Stimulated activated CD4-positive, alpha-beta T cell treated with anti-CD3 and anti-CD28 coated beads, Interleukin-2, amount 100 ng/mL, for 4 hours (primary cell): ENCODE results near the gene TMEM132E.
"Not testable (repeated sequence)": the region's sequence is repeated elsewhere in the genome, so short reads cannot be mapped to it uniquely, and the experiment has no call there.

ENCODE experiments used
- DNase-seq: peaks from one replicate; pipeline ENCODE4 v3.0.0-alpha.2; 2020; ENCODE audit warnings: low read depth

The TMEM132E gene, protein sequence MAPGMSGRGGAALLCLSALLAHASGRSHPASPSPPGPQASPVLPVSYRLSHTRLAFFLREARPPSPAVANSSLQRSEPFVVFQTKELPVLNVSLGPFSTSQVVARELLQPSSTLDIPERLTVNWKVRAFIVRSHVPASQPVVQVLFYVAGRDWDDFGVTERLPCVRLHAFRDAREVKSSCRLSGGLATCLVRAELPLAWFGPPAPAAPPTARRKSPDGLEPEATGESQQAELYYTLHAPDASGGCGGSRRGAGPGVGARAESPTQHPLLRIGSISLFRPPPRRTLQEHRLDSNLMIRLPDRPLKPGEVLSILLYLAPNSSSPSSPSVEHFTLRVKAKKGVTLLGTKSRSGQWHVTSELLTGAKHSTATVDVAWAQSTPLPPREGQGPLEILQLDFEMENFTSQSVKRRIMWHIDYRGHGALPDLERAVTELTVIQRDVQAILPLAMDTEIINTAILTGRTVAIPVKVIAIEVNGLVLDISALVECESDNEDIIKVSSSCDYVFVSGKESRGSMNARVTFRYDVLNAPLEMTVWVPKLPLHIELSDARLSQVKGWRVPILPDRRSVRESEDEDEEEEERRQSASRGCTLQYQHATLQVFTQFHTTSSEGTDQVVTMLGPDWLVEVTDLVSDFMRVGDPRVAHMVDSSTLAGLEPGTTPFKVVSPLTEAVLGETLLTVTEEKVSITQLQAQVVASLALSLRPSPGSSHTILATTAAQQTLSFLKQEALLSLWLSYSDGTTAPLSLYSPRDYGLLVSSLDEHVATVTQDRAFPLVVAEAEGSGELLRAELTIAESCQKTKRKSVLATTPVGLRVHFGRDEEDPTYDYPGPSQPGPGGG (N-terminal part only)

DNA sequence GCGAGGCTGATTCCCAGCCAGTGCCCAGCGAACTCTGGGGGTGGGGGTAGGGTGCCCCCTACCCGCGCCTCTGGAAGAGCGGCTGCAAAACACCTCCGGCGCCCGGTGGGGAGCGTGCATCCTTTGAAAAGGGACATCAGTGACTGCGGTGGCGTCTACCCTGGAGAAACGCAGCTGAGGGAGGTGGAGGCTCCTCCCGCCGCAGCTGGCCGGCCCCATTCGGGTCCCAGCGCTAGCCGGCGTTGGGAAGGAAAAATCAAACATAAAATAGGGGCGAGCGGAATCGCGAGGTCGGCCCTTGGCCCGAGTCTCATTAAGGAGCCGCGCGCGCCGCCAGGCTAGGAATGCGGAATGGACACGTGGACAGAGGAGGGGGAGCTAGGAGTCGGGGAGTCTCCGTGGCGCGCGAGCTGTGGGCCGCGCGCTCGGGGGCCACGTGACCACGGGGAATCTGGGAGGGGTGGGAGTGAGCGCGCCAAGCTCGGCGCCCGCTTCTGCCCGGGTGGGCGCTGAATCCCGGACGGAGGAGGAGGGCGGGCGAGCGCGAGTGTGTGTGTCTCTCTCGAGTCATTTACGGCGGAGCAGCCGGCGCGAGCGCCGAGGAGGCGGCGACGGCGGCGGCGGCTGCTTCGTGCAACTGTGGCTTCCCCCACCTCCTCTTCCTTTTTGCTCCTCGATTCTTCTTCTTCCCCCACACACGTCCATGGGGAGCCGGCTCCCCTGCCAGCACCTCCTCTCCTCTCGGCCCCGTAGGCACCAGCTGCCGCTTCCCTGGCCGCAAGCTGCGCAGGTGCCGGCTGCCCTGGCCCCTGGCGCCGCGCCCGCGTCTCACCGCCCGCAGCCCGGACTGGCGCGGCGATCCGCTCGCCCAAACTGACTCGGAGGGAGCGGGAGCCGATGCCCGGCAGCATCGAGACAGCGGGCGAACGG, at the start of gene TMEM132E:
Gene TMEM132E (plus strand): TSS at position 566 of the 930 bp plus-strand sequence. CDS start 1,495 bp downstream, outside the sequence.
- no peak for DNase-seq

DNA sequence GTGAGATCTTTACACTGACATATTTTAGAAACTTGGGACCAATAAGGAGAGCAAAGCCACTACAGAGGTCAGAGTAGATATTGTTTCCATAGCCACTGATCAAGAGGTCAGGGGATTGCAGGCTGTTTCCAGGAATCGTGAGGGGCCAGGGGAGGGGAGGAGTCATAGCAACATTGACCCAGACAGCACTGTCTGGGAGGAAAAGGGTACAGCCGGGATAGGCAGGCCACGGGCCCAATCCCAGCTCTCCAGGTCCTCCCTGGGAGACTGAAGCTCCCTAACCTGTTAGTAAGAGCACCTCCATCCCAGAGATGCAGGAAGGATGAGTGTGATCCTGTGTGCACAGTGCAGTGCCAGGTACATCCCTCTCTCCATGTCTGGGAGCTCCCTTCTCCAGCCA, 48.5 kb upstream of the TMEM132E start:
- no peak for DNase-seq

DNA sequence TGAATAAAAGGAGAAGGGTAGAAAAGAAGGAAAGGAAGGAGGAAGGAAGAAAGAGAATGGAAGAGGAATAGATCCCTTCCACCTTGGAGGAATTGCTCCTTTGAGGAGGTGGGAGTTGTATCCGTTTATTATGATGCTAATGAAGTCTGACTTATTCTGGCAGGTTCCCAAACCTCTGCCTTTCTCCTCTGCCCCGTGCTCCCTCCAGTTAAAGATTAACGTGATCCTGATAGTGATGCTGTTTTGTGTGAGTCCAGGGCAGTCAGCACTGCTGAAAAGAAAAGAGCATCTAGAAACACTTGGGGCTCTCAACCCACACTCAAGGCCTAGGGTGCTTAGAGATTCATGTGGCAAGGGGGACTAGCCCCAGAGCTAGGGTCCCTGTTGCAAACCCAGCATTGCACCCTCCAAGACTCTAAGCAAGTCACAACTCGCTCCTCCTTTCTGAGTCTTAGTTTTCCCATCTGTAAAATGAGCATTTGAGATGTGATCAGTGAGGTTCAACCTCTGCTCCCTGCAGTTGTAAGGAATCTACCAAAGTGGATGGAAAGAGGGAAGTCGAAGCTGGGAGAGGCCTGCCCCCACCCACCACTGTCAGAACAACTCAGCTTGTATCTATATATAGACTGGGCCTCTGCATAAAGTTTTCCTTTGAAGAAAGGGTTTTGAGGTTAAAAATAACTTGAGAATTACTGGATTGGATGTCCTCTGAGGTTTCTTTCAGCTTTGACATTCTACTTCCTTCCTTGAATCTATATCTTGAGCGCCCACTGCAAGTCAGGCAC, 46.9 kb upstream of the TMEM132E start:
- no peak for DNase-seq

DNA sequence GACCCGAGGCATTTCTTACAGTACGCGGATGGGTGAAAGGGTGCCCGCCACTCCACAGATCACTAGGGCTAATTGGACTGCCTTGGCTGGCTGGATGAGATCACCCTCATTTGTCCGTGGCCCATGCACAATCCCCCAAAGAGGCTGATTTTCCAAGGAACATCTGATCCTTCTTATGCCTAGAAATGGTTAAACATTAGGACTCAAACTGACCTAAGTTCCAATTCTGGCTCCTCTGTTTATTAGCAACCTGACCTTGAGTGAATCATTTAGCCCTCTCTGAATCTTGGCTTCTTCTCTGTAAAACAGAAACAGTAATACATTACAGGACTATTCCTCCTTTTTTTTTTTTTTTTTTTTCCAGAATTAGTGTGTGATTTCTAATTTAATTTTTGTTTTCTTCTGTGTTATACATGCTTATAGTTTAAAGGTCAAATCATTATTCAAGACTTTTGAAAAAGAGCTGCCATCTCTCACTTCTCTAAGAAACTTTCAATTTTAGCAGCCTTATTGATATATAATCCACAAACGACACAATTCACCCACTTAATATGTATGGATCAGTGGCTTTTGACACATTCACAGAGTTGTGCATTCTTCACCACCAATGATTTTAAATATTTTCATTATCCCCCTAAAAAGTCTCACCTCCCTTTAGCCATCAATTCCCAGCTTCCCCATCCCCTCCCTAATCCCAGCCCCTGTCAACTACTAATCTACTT, 45.4 kb upstream of the TMEM132E start:
- DNase-seq, result no peak

DNA sequence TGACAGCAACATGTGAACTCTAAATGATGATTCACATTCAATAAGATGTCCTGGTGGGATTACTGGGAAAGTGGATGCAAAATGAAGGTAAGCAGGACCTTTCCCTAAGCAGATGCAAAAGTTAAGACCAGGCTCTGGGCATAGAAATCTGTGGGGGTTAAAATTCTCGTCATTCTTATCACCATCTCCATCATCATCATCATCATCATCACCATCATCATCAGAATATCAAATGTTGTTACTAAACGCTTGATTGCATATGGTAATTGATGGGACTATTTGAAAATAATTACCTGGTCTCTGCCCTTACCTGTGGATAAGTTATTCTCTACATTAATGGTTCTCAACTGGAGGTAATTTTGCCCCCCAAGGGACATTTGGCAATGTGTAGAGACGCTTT, 41.9 kb upstream of the TMEM132E start:
- DNase-seq, result no peak

DNA sequence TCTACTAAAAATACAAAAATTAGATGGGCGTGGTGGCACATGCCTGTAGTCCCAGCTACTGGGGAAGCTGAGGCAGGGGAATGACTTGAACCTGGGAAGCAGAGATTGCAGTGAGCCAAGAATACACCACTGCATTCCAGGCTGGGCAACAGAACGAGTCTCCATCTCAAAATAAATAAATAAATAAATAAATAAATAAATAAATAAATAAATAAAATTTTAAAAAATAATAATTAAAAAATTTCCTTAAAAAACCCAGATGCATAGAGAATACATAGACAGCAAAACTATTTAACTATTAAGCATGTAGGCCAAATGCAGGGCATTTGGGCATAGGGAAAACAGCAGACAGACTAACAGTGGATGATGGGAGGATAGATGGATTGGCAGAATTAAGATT, 40.8 kb upstream of the TMEM132E start:
- DNase-seq, result not testable (repeated sequence)

DNA sequence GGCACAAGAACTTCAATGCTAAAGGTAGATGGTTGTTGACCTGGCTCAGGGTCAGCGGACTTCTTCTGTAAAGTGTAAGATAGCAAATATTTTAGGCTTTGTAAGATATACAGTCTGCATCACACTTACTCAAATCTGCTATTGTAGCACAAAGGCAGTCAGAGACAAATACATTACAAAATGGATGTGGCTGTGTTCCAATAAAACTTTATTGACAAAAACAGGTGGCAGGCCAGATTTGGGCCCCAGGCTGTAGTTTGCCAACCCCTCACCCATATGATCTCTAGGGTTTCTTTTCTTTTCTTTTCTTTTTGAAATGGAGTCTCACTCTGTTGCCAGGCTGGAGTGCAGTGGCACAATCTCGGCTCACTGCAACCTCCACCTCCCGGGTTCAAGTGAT, 39.5 kb upstream of the TMEM132E start:
- DNase-seq, result no peak

DNA sequence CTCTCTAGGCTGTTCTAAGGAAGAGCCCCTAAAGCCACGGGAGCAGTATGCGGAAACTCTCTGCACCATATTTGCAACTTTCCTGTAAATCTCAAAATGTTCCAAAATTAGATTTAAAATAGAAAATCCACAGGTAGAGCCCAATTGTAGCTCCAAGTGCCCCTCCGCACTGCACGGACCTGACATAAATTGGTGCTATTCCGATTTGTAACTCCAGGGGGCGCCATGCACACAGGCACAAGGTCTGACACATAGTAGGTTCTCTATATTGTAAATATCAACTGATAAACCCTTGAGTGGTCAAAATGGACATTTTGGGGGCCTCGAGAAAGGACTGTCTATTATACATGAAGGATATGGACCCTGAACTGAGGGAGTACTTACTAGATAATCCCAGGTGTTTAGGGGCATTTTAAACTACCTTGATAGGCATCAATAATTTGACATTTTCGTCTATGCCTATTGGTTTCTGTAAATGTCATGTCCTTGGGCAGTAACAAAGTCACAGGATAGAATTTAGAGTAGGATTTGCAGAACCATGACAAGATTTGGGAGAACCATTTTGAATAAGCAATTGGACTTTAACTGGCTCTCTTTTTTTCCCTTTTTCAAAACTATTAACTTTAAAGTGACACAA, 36.6 kb upstream of the TMEM132E start:
- peak; percentile 26 for DNase-seq

DNA sequence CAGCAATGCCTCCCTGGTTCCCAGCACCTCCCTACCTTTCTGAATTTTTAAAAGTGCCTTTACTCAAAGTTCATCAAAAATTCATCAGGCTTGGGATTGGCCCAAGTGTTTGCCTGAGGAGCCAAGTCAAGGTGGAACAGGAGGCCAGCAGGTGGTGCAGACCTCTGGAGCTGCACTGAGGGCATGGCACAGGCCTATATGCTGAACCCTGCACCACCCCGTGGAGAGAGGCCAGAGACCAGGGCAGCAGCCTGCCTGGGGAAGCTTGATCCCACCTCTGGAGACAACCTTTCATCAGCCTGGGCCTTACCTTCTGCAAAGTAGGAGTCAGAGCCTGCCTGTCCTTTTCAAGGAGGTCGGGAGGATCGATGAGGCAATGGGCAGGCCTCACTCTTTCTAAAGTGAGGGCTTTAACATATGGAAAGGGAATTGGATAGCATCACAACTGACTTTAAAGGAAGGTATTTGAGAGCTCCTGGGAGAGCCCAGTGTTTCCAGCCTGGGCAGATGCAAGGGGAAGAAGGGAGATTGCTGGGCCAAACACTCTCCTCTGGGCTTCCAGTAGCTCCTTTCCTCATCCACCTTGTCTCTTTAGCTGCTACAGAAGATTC, 31.8 kb upstream of the TMEM132E start:
- DNase-seq, result no peak

DNA sequence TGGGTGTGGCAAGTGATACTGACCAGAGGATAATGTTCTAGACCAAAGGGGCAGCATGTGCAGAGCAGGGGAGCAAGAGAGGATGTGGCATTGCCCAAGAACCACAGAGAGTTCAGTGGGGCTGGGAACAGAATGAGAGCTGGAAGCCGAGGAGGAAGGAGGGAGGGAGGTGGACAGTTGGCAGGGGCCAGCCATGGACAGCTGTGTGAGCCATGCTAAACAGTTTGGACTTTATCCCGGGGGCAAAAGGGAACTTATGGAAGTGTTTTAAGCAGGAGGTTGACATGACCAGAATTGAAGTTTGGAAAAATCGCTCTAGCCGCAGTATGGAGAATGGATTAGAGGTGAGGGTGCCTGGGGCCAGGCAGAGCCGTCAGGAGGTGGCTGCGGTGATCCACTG, 29.4 kb upstream of the TMEM132E start:
- DNase-seq, result no peak

DNA sequence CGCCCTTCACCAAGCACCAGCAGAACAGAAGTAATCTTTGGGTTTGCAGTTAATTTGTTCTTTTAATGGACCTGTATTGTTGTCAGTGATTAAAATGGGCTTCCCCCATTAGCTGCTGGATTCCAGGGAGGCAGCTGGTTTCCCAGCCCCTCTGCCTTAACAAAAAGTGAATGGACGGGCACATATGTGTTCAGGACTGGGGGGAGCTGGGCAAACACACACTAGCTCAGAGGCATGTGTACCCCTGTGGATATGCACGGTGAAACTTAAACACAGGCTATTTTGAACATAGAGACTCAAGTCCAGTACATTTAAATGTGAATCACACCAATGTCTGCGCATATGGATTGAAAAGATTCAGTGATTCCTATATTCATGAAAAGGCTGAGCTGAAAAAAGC, 25.5 kb upstream of the TMEM132E start:
- DNase-seq, result no peak

DNA sequence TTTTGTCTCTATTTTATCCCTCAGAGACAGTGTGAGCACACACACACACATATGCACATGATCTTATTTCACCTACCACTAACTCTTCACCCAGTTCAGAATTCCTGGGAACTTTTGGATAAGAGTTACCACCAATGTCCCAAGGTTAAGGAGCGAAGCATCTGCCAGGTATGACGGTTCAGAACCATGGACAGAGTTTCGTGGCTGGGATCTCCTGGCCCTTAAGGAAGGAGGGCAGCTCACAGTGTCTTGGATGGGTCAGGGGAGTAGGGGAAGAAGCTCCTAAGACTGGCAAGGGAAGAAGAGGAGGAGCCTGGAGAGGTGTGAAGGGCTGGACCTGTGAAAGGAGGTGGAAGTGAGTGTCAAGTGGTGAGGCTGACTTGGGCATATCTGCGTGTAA, 23.0 kb upstream of the TMEM132E start:
- no peak for DNase-seq

DNA sequence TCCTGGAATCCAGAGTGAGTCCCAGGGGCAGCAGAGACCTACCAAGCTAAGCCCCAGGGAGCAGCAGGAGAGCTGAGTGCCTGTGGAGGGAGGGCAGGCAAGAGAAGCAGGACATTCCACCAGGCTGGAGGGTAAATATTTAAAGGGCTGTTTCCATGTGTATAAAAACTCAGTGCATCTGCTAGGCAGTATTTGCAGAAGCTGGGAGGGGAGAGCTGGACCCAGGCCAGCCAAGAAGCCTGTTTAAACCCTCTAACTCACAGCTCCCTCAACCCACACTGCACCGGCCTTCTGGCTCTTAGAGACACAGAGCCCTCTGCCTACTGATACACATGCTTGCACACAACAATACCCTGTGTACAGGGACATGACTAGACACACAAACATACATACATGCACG, 22.5 kb upstream of the TMEM132E start:
- DNase-seq, result no peak

DNA sequence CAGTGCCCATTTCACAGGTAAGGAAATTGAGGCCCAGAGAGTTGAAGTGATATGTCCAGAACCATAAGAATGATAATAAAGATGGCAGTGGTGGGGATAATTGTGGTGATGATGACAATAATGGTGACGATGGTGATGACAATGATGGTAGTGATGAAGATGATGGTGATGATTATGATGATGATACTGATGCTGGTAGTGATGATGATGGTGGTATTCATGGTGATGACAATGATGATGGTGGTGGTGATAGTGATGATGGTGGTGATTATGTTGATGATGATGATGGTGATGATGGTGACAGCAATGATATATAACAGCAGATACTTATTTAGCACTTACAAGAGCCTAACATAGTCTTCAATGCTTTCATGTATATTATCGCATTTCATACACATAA, 18.1 kb upstream of the TMEM132E start:
- no peak for DNase-seq

DNA sequence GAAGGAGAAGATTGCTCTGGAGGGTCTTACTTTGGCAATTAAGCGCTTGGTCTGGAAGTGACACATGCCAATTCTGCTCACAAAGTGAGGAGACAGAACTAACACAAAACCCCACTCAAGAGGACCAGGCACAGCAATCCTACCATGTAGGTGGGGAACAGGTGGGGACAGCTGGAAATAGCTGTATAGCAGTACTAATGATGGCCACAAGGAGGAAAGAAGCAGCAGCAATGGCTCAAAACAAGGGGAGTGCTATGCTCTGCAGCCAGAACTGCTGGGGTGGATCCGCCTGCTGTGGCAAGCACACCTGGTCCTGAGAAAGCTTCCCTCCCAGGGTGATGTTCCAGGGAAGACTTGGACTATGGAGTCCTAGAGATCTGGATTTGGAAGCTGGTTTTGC, 17.0 kb upstream of the TMEM132E start:
- no peak for DNase-seq

DNA sequence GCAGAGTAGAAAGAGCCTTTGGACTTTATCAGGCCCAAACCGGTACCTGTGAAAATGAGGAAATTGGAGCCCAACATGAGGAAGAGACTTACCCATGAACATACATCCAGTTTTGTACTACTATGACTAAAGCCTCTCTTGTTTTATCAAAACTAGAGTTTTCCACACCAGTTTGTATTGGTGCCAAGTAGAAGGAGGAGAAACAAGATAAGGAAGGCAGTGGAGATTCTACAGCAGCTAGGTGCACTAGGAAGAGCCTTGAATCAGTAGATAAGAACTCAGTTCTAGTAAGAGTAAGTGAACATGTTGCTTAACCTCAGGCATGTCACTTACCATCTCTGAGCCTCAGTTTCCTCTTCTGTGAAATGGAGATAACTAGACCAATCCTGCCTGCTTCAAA, 13.7 kb upstream of the TMEM132E start:
- no peak for DNase-seq

DNA sequence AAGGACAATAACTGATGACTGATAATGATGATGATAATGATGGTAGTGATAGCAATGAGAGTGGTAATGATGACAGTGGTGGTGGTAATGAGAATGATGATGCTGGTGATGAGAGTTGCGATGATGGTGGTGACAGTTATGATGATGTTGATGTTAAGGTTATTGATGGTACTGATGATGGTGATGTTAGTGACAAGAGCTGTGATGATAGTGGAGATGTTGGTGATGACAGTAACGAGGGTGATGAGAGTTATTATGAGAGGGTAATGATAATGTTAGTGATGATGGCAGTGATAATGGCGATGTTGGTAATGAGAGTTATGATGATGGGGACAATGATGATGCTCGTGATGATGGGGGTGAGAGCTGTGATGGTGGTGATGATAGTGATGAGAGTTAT, 13.2 kb upstream of the TMEM132E start:
- DNase-seq, result no peak

DNA sequence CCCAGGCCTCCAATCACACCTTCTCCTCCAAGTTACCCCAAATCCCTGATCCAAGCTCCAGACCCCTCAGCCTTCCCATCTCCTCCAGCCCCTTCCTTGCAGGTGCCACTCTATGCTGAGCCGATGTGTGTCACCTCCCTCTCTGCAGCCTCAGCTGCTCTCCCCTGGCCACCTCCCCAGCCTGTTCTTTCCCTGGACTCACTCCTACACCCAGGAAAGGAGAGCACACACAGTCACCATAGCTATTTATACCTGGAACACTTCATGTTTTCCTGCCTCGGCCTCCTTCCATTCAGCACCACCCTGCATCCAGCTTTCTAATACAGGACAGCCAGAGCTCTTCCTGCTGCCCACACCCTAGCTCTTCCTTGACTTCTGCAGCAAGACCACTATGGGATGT, 12.5 kb upstream of the TMEM132E start:
- no peak for DNase-seq

DNA sequence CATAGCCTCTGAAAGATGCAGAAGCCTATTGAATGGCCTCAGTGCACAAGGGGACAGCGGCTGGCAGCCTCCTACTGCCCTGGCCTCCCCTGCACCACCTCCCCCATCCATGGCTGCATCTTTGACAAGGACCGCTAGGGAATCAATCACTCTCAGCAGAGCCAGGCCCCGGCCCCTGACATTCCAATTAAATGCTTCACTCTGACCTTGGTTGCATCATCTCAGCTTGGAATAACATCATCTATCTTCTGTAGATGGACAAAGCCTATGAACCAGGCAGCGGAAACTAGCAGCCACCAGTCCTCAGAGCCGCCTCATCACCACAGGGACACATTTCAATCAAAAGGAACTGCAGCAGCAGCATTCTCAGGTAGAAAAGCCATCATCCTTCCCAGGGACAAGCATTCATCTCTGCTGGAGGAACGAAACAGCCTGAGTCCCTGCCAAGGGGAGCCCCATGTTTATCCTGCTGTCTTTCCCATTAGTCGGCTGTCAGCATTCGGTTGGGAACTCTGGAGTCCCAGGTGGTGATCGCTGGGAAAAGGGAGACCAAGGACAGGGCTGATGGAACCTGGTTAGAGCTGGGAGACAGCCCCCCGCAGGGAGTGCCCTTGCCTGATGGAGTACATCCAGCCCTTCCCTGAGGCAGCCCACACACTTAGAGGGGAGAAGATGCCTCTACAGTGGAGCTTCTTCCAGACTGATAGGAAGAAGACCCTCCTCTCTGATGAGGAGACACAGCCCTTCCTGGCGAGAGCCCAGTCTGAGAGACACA, 11.5 kb upstream of the TMEM132E start:
- DNase-seq, result no peak
